Measurements from ENCODE around the gene MRGPRF.

Gene MRGPRF

GRCh38 chr11:69010361-69010891 is 2.6 kb downstream of the MRGPRF start:
- DNase-seq (ENCODE audit: low read depth in 1 of 2, low spot score in 1 of 2) = no peak
- no peak for TF ChIP-seq JUND (IDR thresholded peaks at IDR 0.05; ENCODE audit: low read depth)
- in situ Hi-C loops (cut with HindIII; ENCODE audit: low pct_unique_long_range_greater_than_20kb, low sequenced_read_pairs) = no loop called here

- no peak for TF ChIP-seq JUND (IDR thresholded peaks at IDR 0.05; ENCODE audit: low read depth)
These were observed 3.4 kb downstream of the MRGPRF start for GRCh38 chr11:69009441-69010211.

GRCh38 chr11:69008737-69009440 is 4.2 kb downstream of the MRGPRF start:
- TF ChIP-seq JUND (IDR thresholded peaks at IDR 0.05; ENCODE audit: low read depth) = no peak
- in situ Hi-C loops (cut with HindIII; ENCODE audit: low pct_unique_long_range_greater_than_20kb, low sequenced_read_pairs) = no loop called here
- no peak for DNase-seq (ENCODE audit: low read depth in 1 of 2, low spot score in 1 of 2)

More at GRCh38 chr11:69009441-69010211, 3.4 kb downstream of the MRGPRF start:
- in situ Hi-C loops (cut with HindIII; ENCODE audit: low pct_unique_long_range_greater_than_20kb, low sequenced_read_pairs) = no loop called here
- no peak for DNase-seq (ENCODE audit: low read depth in 1 of 2, low spot score in 1 of 2)

GRCh38 chr11:69007975-69008381 is 5.1 kb downstream of the MRGPRF start:
- DNase-seq (ENCODE audit: low read depth in 1 of 2, low spot score in 1 of 2) = no peak
- TF ChIP-seq JUND (IDR thresholded peaks at IDR 0.05; ENCODE audit: low read depth) = no peak
- in situ Hi-C loops (cut with HindIII; ENCODE audit: low pct_unique_long_range_greater_than_20kb, low sequenced_read_pairs) = no loop called here

GRCh38 chr11:69006816-69007215 is 6.2 kb downstream of the MRGPRF start:
- in situ Hi-C loops (cut with HindIII; ENCODE audit: low pct_unique_long_range_greater_than_20kb, low sequenced_read_pairs) = no loop called here
- no peak for TF ChIP-seq JUND (IDR thresholded peaks at IDR 0.05; ENCODE audit: low read depth)
- DNase-seq (ENCODE audit: low read depth in 1 of 2, low spot score in 1 of 2) = no peak

- DNase-seq (ENCODE audit: low read depth in 1 of 2, low spot score in 1 of 2) = no peak
- no peak for TF ChIP-seq JUND (IDR thresholded peaks at IDR 0.05; ENCODE audit: low read depth)
- in situ Hi-C loops (cut with HindIII; ENCODE audit: low pct_unique_long_range_greater_than_20kb, low sequenced_read_pairs) = no loop called here
These were observed 7.2 kb downstream of the MRGPRF start for GRCh38 chr11:69005631-69006368.

- DNase-seq (ENCODE audit: low read depth in 1 of 2, low spot score in 1 of 2) = no peak
- in situ Hi-C loops (cut with HindIII; ENCODE audit: low pct_unique_long_range_greater_than_20kb, low sequenced_read_pairs) = no loop called here
- no peak for TF ChIP-seq JUND (IDR thresholded peaks at IDR 0.05; ENCODE audit: low read depth)
These were observed 7.8 kb downstream of the MRGPRF start for GRCh38 chr11:69005183-69005630.

- in situ Hi-C loops (cut with HindIII; ENCODE audit: low pct_unique_long_range_greater_than_20kb, low sequenced_read_pairs) = no loop called here
- TF ChIP-seq JUND (IDR thresholded peaks at IDR 0.05; ENCODE audit: low read depth) = no peak
These were observed 8.4 kb downstream of the MRGPRF start for GRCh38 chr11:69004411-69005182.

GRCh38 chr11:69003866-69004367 is 9.1 kb downstream of the MRGPRF start:
- in situ Hi-C loops (cut with HindIII; ENCODE audit: low pct_unique_long_range_greater_than_20kb, low sequenced_read_pairs) = no loop called here
- TF ChIP-seq JUND (IDR thresholded peaks at IDR 0.05; ENCODE audit: low read depth) = no peak
- no peak for DNase-seq (ENCODE audit: low read depth in 1 of 2, low spot score in 1 of 2)

More at GRCh38 chr11:69004411-69005182, 8.4 kb downstream of the MRGPRF start:
- no peak for DNase-seq (ENCODE audit: low read depth in 1 of 2, low spot score in 1 of 2)

GRCh38 chr11:69003301-69003865 is 9.7 kb downstream of the MRGPRF start:
- TF ChIP-seq JUND (IDR thresholded peaks at IDR 0.05; ENCODE audit: low read depth) = no peak
- in situ Hi-C loops (cut with HindIII; ENCODE audit: low pct_unique_long_range_greater_than_20kb, low sequenced_read_pairs) = no loop called here
- no peak for DNase-seq (ENCODE audit: low read depth in 1 of 2, low spot score in 1 of 2)

- no peak for TF ChIP-seq JUND (IDR thresholded peaks at IDR 0.05; ENCODE audit: low read depth)
- in situ Hi-C loops (cut with HindIII; ENCODE audit: low pct_unique_long_range_greater_than_20kb, low sequenced_read_pairs) = no loop called here
- no peak for DNase-seq (ENCODE audit: low read depth in 1 of 2, low spot score in 1 of 2)
These were observed 10.3 kb downstream of the MRGPRF start for GRCh38 chr11:69002570-69003231.

All from T47D (cell line).